ENCODE data around the gene PGBD1.

GRCh38 chr6:28250747-28251146 lies 30.6 kb upstream of the PGBD1 start:
- TF ChIP-seq CTCF (conservative IDR thresholded peaks at IDR 0.05; ENCODE audit: low read depth, low read length) (no peak), EZH2 (IDR thresholded peaks at IDR 0.05; ENCODE audit: borderline replicate concordance, low read depth, low read length, poor library complexity, severe bottlenecking) (no peak)

Measured in A673 (cell line).